Mesenchymal stem cell (in vitro differentiated cells and primary cell): ENCODE results near the gene PODXL.

ENCODE experiments used
- DNase-seq: peaks from one replicate; pipeline ENCODE4 v3.0.0-alpha.2; 2013
- H2AFZ ChIP-seq: one replicate; pipeline ENCODE4 v1.6.1; 2013; ENCODE audit warnings: low read depth, mild to moderate bottlenecking, control low read depth, inconsistent platforms, low read length, moderate library complexity
- H2AK5ac ChIP-seq: 2 replicates; pipeline ENCODE4 v1.6.1; 2013; ENCODE audit warnings: low read length, moderate library complexity, mild to moderate bottlenecking, inconsistent platforms; ENCODE audit not compliant: severe bottlenecking
- H2BK120ac ChIP-seq: one replicate; pipeline ENCODE4 v1.6.1; 2013; ENCODE audit warnings: low read depth, mild to moderate bottlenecking, inconsistent platforms, low read length, moderate library complexity
- H2BK12ac ChIP-seq, 2 experiments: one replicate each; pipeline ENCODE4 v1.6.1; 2013; ENCODE audit warnings: inconsistent platforms in 2 of 2, low read length in 2 of 2, mild to moderate bottlenecking in 2 of 2, moderate library complexity in 2 of 2, control low read depth in 1 of 2
- H2BK15ac ChIP-seq: one replicate; pipeline ENCODE4 v1.6.1; 2013; ENCODE audit warnings: mild to moderate bottlenecking, low read depth, inconsistent platforms; ENCODE audit not compliant: poor library complexity, severe bottlenecking
- H2BK5ac ChIP-seq: 2 replicates; pipeline ENCODE4 v1.6.1; 2013; ENCODE audit warnings: low read depth, mild to moderate bottlenecking, low read length, control low read depth, inconsistent platforms; ENCODE audit not compliant: poor library complexity, severe bottlenecking
- H3K14ac ChIP-seq, 2 experiments: one replicate each; pipeline ENCODE4 v1.6.1; 2013; ENCODE audit warnings: inconsistent platforms in 2 of 2, low read length in 2 of 2, control low read depth in 1 of 2, mild to moderate bottlenecking in 1 of 2, moderate library complexity in 1 of 2
- H3K18ac ChIP-seq, 2 experiments: one replicate each; pipeline ENCODE4 v1.6.1; 2013; ENCODE audit warnings: inconsistent platforms in 2 of 2, low read length in 2 of 2, control low read depth in 1 of 2, low read depth in 1 of 2, mild to moderate bottlenecking in 1 of 2
- H3K23ac ChIP-seq, 2 experiments: one replicate each; pipeline ENCODE4 v1.6.1; 2013; ENCODE audit warnings: inconsistent platforms in 2 of 2, low read length in 2 of 2, mild to moderate bottlenecking in 2 of 2, moderate library complexity in 2 of 2, control low read depth in 1 of 2
- H3K27ac ChIP-seq: 2 replicates; pipeline ENCODE4 v1.5.1; 2013; ENCODE audit warnings: mild to moderate bottlenecking, moderate library complexity, low read length, control low read depth, inconsistent platforms; ENCODE audit not compliant: poor library complexity, severe bottlenecking
- H3K27me3 ChIP-seq, 2 experiments: 2 replicates each; pipeline versions ENCODE4 v1.6.1 to v1.7.0; 2013; ENCODE audit warnings: low read length in 2 of 2, mild to moderate bottlenecking in 2 of 2, moderate library complexity in 2 of 2, control low read depth in 1 of 2, inconsistent platforms in 1 of 2; ENCODE audit not compliant: control insufficient read depth in 1 of 2, insufficient read depth in 1 of 2
- H3K36me3 ChIP-seq, 2 experiments: 2 replicates each; pipeline versions ENCODE4 v1.6.1 to v1.7.0; 2013; ENCODE audit warnings: low read length in 2 of 2, control low read depth in 1 of 2, inconsistent platforms in 1 of 2, low read depth in 1 of 2, mild to moderate bottlenecking in 1 of 2; ENCODE audit not compliant: insufficient read depth in 2 of 2, control insufficient read depth in 1 of 2
- H3K4ac ChIP-seq, 2 experiments: one replicate each; pipeline ENCODE4 v1.6.1; 2013; ENCODE audit warnings: inconsistent platforms in 2 of 2, low read length in 2 of 2, mild to moderate bottlenecking in 2 of 2, moderate library complexity in 2 of 2, control low read depth in 1 of 2, low read depth in 1 of 2
- H3K4me1 ChIP-seq: 2 replicates; pipeline ENCODE4 v1.6.1; 2013; ENCODE audit warnings: low read depth, low read length, control low read depth; ENCODE audit not compliant: control insufficient read depth, insufficient read depth
- H3K4me2 ChIP-seq: 2 replicates; pipeline ENCODE4 v1.6.1; 2013; ENCODE audit warnings: low read length, mild to moderate bottlenecking, inconsistent platforms; ENCODE audit not compliant: poor library complexity, severe bottlenecking
- H3K4me3 ChIP-seq, 2 experiments: 2 replicates each; pipeline versions ENCODE4 v1.5.1 to v1.7.0; 2013; ENCODE audit warnings: low read length in 2 of 2, mild to moderate bottlenecking in 2 of 2, control low read depth in 1 of 2, low read depth in 1 of 2; ENCODE audit not compliant: insufficient read depth in 1 of 2
- H3K79me1 ChIP-seq: replicated peaks from 2 replicates; pipeline ENCODE4 v1.6.1; 2013; ENCODE audit warnings: mild to moderate bottlenecking, control low read depth, low read length, inconsistent platforms; ENCODE audit not compliant: poor library complexity, severe bottlenecking
- H3K9ac ChIP-seq: 2 replicates; pipeline ENCODE4 v1.7.0; 2013; ENCODE audit warnings: mild to moderate bottlenecking, low read length, moderate library complexity
- H3K9me3 ChIP-seq: 2 replicates; pipeline ENCODE4 v1.7.0; 2013; ENCODE audit warnings: mild to moderate bottlenecking, low read length; ENCODE audit not compliant: control insufficient read depth
- H4K8ac ChIP-seq: one replicate; pipeline ENCODE4 v1.6.1; 2013; ENCODE audit warnings: inconsistent platforms, mild to moderate bottlenecking, low read length, moderate library complexity
- H4K91ac ChIP-seq: one replicate; pipeline ENCODE4 v1.6.1; 2013; ENCODE audit warnings: mild to moderate bottlenecking, low read length, inconsistent platforms
- WGBS: methylation state at CpG from one replicate; pipeline ENCODE4 v1.1.7; 2013; ENCODE audit warnings: mixed read lengths; 5-methylcytosine and 5-hydroxymethylcytosine counted together

The PODXL gene

GRCh38 chr7:131574741-131575140 is 18.3 kb upstream of the PODXL start:
- Histone ChIP-seq H3K4me1 (no peaks in the 10 kb centered on the region), H3K27ac (no peak overlapping the region), H3K4ac (no peak overlapping the region), H3K4me2 (no peak overlapping the region), H2BK15ac (no peak overlapping the region), H3K14ac (no peak overlapping the region), H3K9ac (no peak overlapping the region), H3K9me3 (no peaks in the 10 kb centered on the region), H3K27me3 (peaks cover 0 to 2% of the 10 kb centered on the region in 2 experiments), H2AK5ac (no peak overlapping the region), H3K18ac (no peak overlapping the region), H3K4me3 (no peak overlapping the region), H3K79me1 (no peaks in the 10 kb centered on the region), H4K8ac (no peak overlapping the region), H3K36me3 (no peaks in the 10 kb centered on the region), H2BK5ac (no peak overlapping the region), H4K91ac (no peak overlapping the region), H3K23ac (no peak overlapping the region), H2AFZ (no peak overlapping the region), H2BK120ac (no peak overlapping the region), H2BK12ac (no peak overlapping the region)
- WGBS: 70% methylated on average over 6 of the region's 6 CpGs
- no peak for DNase-seq

GRCh38 chr7:131570401-131570800 is 14.0 kb upstream of the PODXL start:
- Histone ChIP-seq H3K4ac (no peak overlapping the region), H3K18ac (no peak overlapping the region), H2AK5ac (no peak overlapping the region), H3K4me1 (no peaks in the 10 kb centered on the region), H3K79me1 (no peaks in the 10 kb centered on the region), H3K27ac (no peak overlapping the region), H3K4me2 (no peak overlapping the region), H2BK15ac (no peak overlapping the region), H3K4me3 (no peak overlapping the region), H3K9me3 (no peaks in the 10 kb centered on the region), H3K36me3 (no peaks in the 10 kb centered on the region), H3K27me3 (peaks cover 0 to 5% of the 10 kb centered on the region in 2 experiments), H2BK12ac (no peak overlapping the region), H3K14ac (no peak overlapping the region), H2AFZ (no peak overlapping the region), H4K91ac (no peak overlapping the region), H3K9ac (no peak overlapping the region), H3K23ac (no peak overlapping the region), H2BK5ac (no peak overlapping the region), H4K8ac (no peak overlapping the region), H2BK120ac (no peak overlapping the region)
- 96% methylated on average over 4 of the region's 5 CpGs for WGBS
- no peak for DNase-seq

DNA sequence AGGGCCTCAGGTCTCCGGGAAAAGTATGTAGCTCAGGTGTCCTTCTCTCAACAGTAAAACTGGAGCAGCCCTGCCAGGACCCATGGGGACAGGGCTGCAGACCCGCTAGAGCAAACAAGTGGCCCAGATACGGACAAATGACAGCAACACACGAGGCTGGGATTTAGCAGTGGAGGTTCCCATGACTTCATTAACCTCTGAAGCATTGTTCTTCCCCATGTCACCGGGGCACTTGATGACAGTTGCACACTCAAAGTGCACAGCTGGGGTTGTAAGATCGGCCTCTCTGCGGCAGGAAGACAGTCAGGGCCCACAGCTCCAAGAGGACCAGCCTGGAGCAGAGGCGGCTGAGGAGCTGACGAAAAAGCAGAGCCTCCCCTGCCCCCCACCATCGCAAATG is 12.5 kb upstream of the PODXL start:
- Histone ChIP-seq H3K4me3 (no peak overlapping the region), H3K4me1 (no peaks in the 10 kb centered on the region), H4K91ac (no peak overlapping the region), H3K79me1 (no peaks in the 10 kb centered on the region), H3K36me3 (no peaks in the 10 kb centered on the region), H2BK5ac (no peak overlapping the region), H3K9me3 (no peaks in the 10 kb centered on the region), H3K27me3 (peaks cover 0 to 5% of the 10 kb centered on the region in 2 experiments), H2AFZ (no peak overlapping the region), H3K14ac (no peak overlapping the region), H3K4ac (no peak overlapping the region), H3K18ac (no peak overlapping the region), H3K27ac (no peak overlapping the region), H2BK15ac (no peak overlapping the region), H2AK5ac (no peak overlapping the region), H3K9ac (no peak overlapping the region), H3K23ac (no peak overlapping the region), H2BK12ac (no peak overlapping the region), H4K8ac (no peak overlapping the region), H2BK120ac (no peak overlapping the region), H3K4me2 (no peak overlapping the region)
- DNase-seq: no peak
- 71% methylated on average over 10 of the region's 10 CpGs for WGBS

DNA sequence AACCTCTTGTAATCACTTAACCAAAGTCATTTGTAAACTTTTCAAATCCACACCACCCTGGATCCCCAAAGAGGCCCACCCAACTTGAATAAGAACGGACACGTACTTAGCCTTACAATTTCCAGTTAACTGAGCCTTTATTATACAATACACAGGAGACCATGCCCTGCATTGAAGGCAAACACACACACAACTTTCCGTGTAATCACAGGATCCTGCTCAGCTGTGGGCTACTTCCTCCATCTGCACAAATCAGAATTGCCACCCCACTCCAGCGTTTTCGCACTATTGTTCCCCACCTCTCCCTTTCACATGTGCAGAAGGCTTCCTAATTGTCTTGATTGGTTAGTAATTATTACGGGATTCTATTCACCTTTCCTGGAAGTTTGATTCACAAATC is 12.1 kb upstream of the PODXL start:
- 90% methylated on average over 4 of the region's 6 CpGs for WGBS
- H3K36me3 ChIP-seq: no peaks in the 10 kb centered on the region
- no peak overlapping the region for H3K27ac ChIP-seq
- H4K8ac ChIP-seq: no peak overlapping the region
- no peak overlapping the region for H2BK15ac ChIP-seq
- H3K9ac ChIP-seq: no peak overlapping the region
- no peaks in the 10 kb centered on the region for H3K9me3 ChIP-seq
- H3K4ac ChIP-seq: no peak overlapping the region
- no peak overlapping the region for H3K23ac ChIP-seq
- H2BK120ac ChIP-seq: no peak overlapping the region
- no peak overlapping the region for H4K91ac ChIP-seq
- H2BK5ac ChIP-seq: no peak overlapping the region
- H3K18ac ChIP-seq: no peak overlapping the region
- DNase-seq: no peak
- no peaks in the 10 kb centered on the region for H3K4me1 ChIP-seq
- no peak overlapping the region for H3K4me3 ChIP-seq
- H3K27me3 ChIP-seq: peaks cover 0 to 5% of the 10 kb centered on the region in 2 experiments
- H3K79me1 ChIP-seq: no peaks in the 10 kb centered on the region
- no peak overlapping the region for H3K4me2 ChIP-seq
- H3K14ac ChIP-seq: no peak overlapping the region
- H2AK5ac ChIP-seq: no peak overlapping the region
- no peak overlapping the region for H2AFZ ChIP-seq
- no peak overlapping the region for H2BK12ac ChIP-seq
